Measurements from ENCODE around the gene ZNF280B. TPM values are rescaled to one million over a fixed set of nuclear protein-coding genes. Genes with fewer than 3 reads are reported as not detected.
"Not testable (repeated sequence)": the region's sequence is repeated elsewhere in the genome, so short reads cannot be mapped to it uniquely, and the experiment has no call there.

ZNF280B gene
- polyA plus RNA-seq, 3 donors, result 0.04 TPM; not detected in 2

- intact Hi-C loops (cut with micrococcal nuclease), result no loop called here
- no peak overlapping the region for H3K27ac ChIP-seq (ENCODE audit: low read depth in 1 of 2, low read length in 2 of 2)
- WGBS (ENCODE audit: insufficient coverage), result 100% methylated on average over 1 of the region's 1 CpG
- H3K36me3 ChIP-seq (replicated peaks in 1 of 2; ENCODE audit: control insufficient read depth in 1 of 2, insufficient read depth in 2 of 2, low read length in 2 of 2), result no peaks in the 10 kb centered on the region
- H3K9me3 ChIP-seq (replicated peaks in 1 of 2; ENCODE audit: control insufficient read depth in 1 of 2, insufficient read depth in 1 of 2, low read length in 2 of 2), result peaks cover 15 to 22% of the 10 kb centered on the region in 2 donors
- H3K79me2 ChIP-seq (ENCODE audit: insufficient read depth, low read length), result no peaks in the 10 kb centered on the region
- H2AFZ ChIP-seq (ENCODE audit: insufficient read depth, low read depth, low read length, poor library complexity, severe bottlenecking), result no peak overlapping the region
- TF ChIP-seq, protein P1, sequence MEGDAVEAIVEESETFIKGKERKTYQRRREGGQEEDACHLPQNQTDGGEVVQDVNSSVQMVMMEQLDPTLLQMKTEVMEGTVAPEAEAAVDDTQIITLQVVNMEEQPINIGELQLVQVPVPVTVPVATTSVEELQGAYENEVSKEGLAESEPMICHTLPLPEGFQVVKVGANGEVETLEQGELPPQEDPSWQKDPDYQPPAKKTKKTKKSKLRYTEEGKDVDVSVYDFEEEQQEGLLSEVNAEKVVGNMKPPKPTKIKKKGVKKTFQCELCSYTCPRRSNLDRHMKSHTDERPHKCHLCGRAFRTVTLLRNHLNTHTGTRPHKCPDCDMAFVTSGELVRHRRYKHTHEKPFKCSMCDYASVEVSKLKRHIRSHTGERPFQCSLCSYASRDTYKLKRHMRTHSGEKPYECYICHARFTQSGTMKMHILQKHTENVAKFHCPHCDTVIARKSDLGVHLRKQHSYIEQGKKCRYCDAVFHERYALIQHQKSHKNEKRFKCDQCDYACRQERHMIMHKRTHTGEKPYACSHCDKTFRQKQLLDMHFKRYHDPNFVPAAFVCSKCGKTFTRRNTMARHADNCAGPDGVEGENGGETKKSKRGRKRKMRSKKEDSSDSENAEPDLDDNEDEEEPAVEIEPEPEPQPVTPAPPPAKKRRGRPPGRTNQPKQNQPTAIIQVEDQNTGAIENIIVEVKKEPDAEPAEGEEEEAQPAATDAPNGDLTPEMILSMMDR (IDR thresholded peaks at IDR 0.05), result no peak
- Mint-ChIP-seq H3K9me3 (peaks cover 13 to 28% (median 20%) of the 10 kb centered on the region in 7 donors), H3K36me3 (no peaks in the 10 kb centered on the region), H3K4me3 (no peak overlapping the region), H3K4me1 (peaks cover 9% of the 10 kb centered on the region), H3K27ac (peak overlapping the region in 1 of 7 donors; percentile 29), H3K27me3 (ENCODE audit: low read depth in 3 of 3) (peaks cover 3 to 30% (median 4%) of the 10 kb centered on the region in 3 donors)
- H3K4me2 ChIP-seq (replicated peaks; ENCODE audit: extremely low read depth, low read length, poor library complexity, severe bottlenecking), result no peak overlapping the region
- H3K27me3 ChIP-seq (ENCODE audit: control insufficient read depth in 2 of 2, insufficient read depth in 2 of 2, low read length in 2 of 2), result peaks cover 0 to 4% of the 10 kb centered on the region in 2 donors
- DNase-seq, result no peak
- no peaks in the 10 kb centered on the region for H4K20me1 ChIP-seq (ENCODE audit: insufficient read depth, low read length)
- H3K4me3 ChIP-seq (replicated peaks in 1 of 3; ENCODE audit: low read depth in 2 of 3, low read length in 3 of 3), result no peak overlapping the region
- peaks cover 5% of the 10 kb centered on the region in 2 donors for H3K4me1 ChIP-seq (ENCODE audit: control insufficient read depth in 1 of 2, insufficient read depth in 2 of 2, low read length in 2 of 2)
- no peak overlapping the region for H3K9ac ChIP-seq (ENCODE audit: insufficient read depth, low read length, poor library complexity, severe bottlenecking)
These were observed 58.7 kb downstream of the ZNF280B start for GRCh38 chr22:22449819-22450218.

- Mint-ChIP-seq H3K36me3 (no peaks in the 10 kb centered on the region), H3K27me3 (ENCODE audit: low read depth in 3 of 3) (peaks cover 0 to 16% (median 4%) of the 10 kb centered on the region in 3 donors)
These were observed 62.0 kb downstream of the ZNF280B start for GRCh38 chr22:22446517-22446916.

GRCh38 chr22:22444007-22444589 is 64.4 kb downstream of the ZNF280B start:
- H3K9me3 ChIP-seq (replicated peaks in 1 of 2; ENCODE audit: control insufficient read depth in 1 of 2, insufficient read depth in 1 of 2, low read length in 2 of 2); H3K4me3 ChIP-seq (replicated peaks in 1 of 3; ENCODE audit: low read depth in 2 of 3, low read length in 3 of 3); H3K4me1 Mint-ChIP-seq; H4K20me1 ChIP-seq (ENCODE audit: insufficient read depth, low read length); H3K36me3 Mint-ChIP-seq; H3K79me2 ChIP-seq (ENCODE audit: insufficient read depth, low read length); DNase-seq; H2AFZ ChIP-seq (ENCODE audit: insufficient read depth, low read depth, low read length, poor library complexity, severe bottlenecking); H3K27me3 ChIP-seq (ENCODE audit: control insufficient read depth in 2 of 2, insufficient read depth in 2 of 2, low read length in 2 of 2); intact Hi-C loops (cut with micrococcal nuclease); H3K4me1 ChIP-seq (ENCODE audit: control insufficient read depth in 1 of 2, insufficient read depth in 2 of 2, low read length in 2 of 2); H3K36me3 ChIP-seq (replicated peaks in 1 of 2; ENCODE audit: control insufficient read depth in 1 of 2, insufficient read depth in 2 of 2, low read length in 2 of 2); H3K27ac Mint-ChIP-seq; H3K9ac ChIP-seq (ENCODE audit: insufficient read depth, low read length, poor library complexity, severe bottlenecking); H3K27ac ChIP-seq (ENCODE audit: low read depth in 1 of 2, low read length in 2 of 2); H3K4me2 ChIP-seq (replicated peaks; ENCODE audit: extremely low read depth, low read length, poor library complexity, severe bottlenecking); H3K4me3 Mint-ChIP-seq: not testable (repeated sequence)
- Mint-ChIP-seq H3K9me3 (peaks cover 0 to 16% (median 9%) of the 10 kb centered on the region in 7 donors), H3K27me3 (ENCODE audit: low read depth in 3 of 3) (peaks cover 4 to 17% (median 4%) of the 10 kb centered on the region in 3 donors)
- no CpG with 5 or more reads among the region's 5 CpGs for WGBS (ENCODE audit: insufficient coverage)

More at GRCh38 chr22:22446517-22446916, 62.0 kb downstream of the ZNF280B start:
- Mint-ChIP-seq H3K4me3 (no peak overlapping the region), H3K9me3 (peaks cover 0 to 9% (median 5%) of the 10 kb centered on the region in 7 donors), H3K27ac (no peak overlapping the region), H3K4me1 (peaks cover 9% of the 10 kb centered on the region)
- no peak overlapping the region for H3K4me3 ChIP-seq (replicated peaks in 1 of 3; ENCODE audit: low read depth in 2 of 3, low read length in 3 of 3)
- 52% methylated on average over 2 of the region's 2 CpGs for WGBS (ENCODE audit: insufficient coverage)
- DNase-seq, result no peak
- H3K4me2 ChIP-seq (replicated peaks; ENCODE audit: extremely low read depth, low read length, poor library complexity, severe bottlenecking), result no peak overlapping the region
- H3K79me2 ChIP-seq (ENCODE audit: insufficient read depth, low read length), result no peaks in the 10 kb centered on the region
- intact Hi-C loops (cut with micrococcal nuclease), result no loop called here
- H3K9me3 ChIP-seq (replicated peaks in 1 of 2; ENCODE audit: control insufficient read depth in 1 of 2, insufficient read depth in 1 of 2, low read length in 2 of 2), result no peaks in the 10 kb centered on the region
- H3K36me3 ChIP-seq (replicated peaks in 1 of 2; ENCODE audit: control insufficient read depth in 1 of 2, insufficient read depth in 2 of 2, low read length in 2 of 2), result no peaks in the 10 kb centered on the region
- no peaks in the 10 kb centered on the region for H4K20me1 ChIP-seq (ENCODE audit: insufficient read depth, low read length)
- H3K27me3 ChIP-seq (ENCODE audit: control insufficient read depth in 2 of 2, insufficient read depth in 2 of 2, low read length in 2 of 2), result peaks cover 0 to 4% of the 10 kb centered on the region in 2 donors
- H3K9ac ChIP-seq (ENCODE audit: insufficient read depth, low read length, poor library complexity, severe bottlenecking), result no peak overlapping the region
- TF ChIP-seq, protein P1 (IDR thresholded peaks at IDR 0.05), result no peak
- no peak overlapping the region for H3K27ac ChIP-seq (ENCODE audit: low read depth in 1 of 2, low read length in 2 of 2)
- peaks cover 5% of the 10 kb centered on the region in 2 donors for H3K4me1 ChIP-seq (ENCODE audit: control insufficient read depth in 1 of 2, insufficient read depth in 2 of 2, low read length in 2 of 2)
- no peak overlapping the region for H2AFZ ChIP-seq (ENCODE audit: insufficient read depth, low read depth, low read length, poor library complexity, severe bottlenecking)

Data from CD14-positive monocyte (primary cell).